Stimulated activated naive B cell treated with anti-CD40 and anti-IgM and Interleukin-4, amounts not matched to agents 10 μg/mL and 1 μg/mL and 100 μg/mL, for 72 hours (primary cell): ENCODE measurements around the gene RFX5.
"Not testable (repeated sequence)": the region's sequence is repeated elsewhere in the genome, so short reads cannot be mapped to it uniquely, and the experiment has no call there.

Experiments
- ATAC-seq, 2 donors: fragments of 150-1000 bp; cut with Tn5 transposase; replicated peaks; 2 replicates each; pipeline ENCODE4 v1.10.0; 2021; ENCODE audit warnings: moderate library complexity in 1 of 2
- DNase-seq: peaks from one replicate; pipeline ENCODE4 v3.0.0; 2021
- H3K27ac Mint-ChIP-seq: one replicate; pipeline ENCODE4 v1.8.0; 2022; ENCODE audit warnings: mild to moderate bottlenecking, mixed read lengths
- H3K27me3 Mint-ChIP-seq, 2 donors: one replicate each; pipeline ENCODE4 v1.8.0; 2022; ENCODE audit warnings: mixed read lengths in 2 of 2
- H3K36me3 Mint-ChIP-seq, 2 donors: one replicate each; pipeline ENCODE4 v1.8.0; 2022; ENCODE audit warnings: mixed read lengths in 2 of 2, mild to moderate bottlenecking in 1 of 2
- H3K4me1 Mint-ChIP-seq, 2 donors: one replicate each; pipeline ENCODE4 v1.8.0; 2022; ENCODE audit warnings: mixed read lengths in 2 of 2, mild to moderate bottlenecking in 1 of 2
- H3K4me3 Mint-ChIP-seq, 2 donors: one replicate each; pipeline ENCODE4 v1.8.0; 2022; ENCODE audit warnings: mild to moderate bottlenecking in 2 of 2, mixed read lengths in 2 of 2, moderate library complexity in 1 of 2
- H3K9me3 Mint-ChIP-seq, 2 donors: one replicate each; pipeline ENCODE4 v1.8.0; 2022; ENCODE audit warnings: mixed read lengths in 2 of 2, mild to moderate bottlenecking in 1 of 2

RFX5 gene

GRCh38 chr1:151369621-151370048 is 22.6 kb upstream of the RFX5 start:
- DNase-seq: no peak
- Mint-ChIP-seq H3K9me3 (no peaks in the 10 kb centered on the region), H3K27ac (no peak overlapping the region), H3K4me3 (no peak overlapping the region), H3K4me1 (no peaks in the 10 kb centered on the region), H3K27me3 (peaks cover 0 to 3% of the 10 kb centered on the region in 2 donors), H3K36me3 (no peaks in the 10 kb centered on the region)
- ATAC-seq: no peak

- Mint-ChIP-seq H3K4me1 (no peaks in the 10 kb centered on the region), H3K9me3 (no peaks in the 10 kb centered on the region), H3K27ac (no peak overlapping the region), H3K27me3 (peaks cover 0 to 3% of the 10 kb centered on the region in 2 donors), H3K4me3 (no peak overlapping the region), H3K36me3 (no peaks in the 10 kb centered on the region)
- DNase-seq (no peak), ATAC-seq (no peak)
Measured at GRCh38 chr1:151369302-151369610, 22.2 kb upstream of the RFX5 start.

GRCh38 chr1:151368393-151369301 is 21.6 kb upstream of the RFX5 start:
- Mint-ChIP-seq H3K4me3 (no peak overlapping the region), H3K27ac (no peak overlapping the region), H3K36me3 (no peaks in the 10 kb centered on the region), H3K27me3 (peaks cover 0 to 3% of the 10 kb centered on the region in 2 donors), H3K9me3 (no peaks in the 10 kb centered on the region), H3K4me1 (no peaks in the 10 kb centered on the region)
- DNase-seq (no peak), ATAC-seq (no peak)

- Mint-ChIP-seq H3K4me3 (no peak overlapping the region), H3K4me1 (no peaks in the 10 kb centered on the region), H3K27me3 (peaks cover 0 to 3% of the 10 kb centered on the region in 2 donors), H3K36me3 (no peaks in the 10 kb centered on the region), H3K9me3 (peaks cover 0 to 2% of the 10 kb centered on the region in 2 donors), H3K27ac (no peak overlapping the region)
- no peak for ATAC-seq
- DNase-seq: no peak
Measured at GRCh38 chr1:151367658-151368392, 20.8 kb upstream of the RFX5 start.

- Mint-ChIP-seq H3K27me3 (peaks cover 0 to 3% of the 10 kb centered on the region in 2 donors), H3K4me1 (no peaks in the 10 kb centered on the region), H3K9me3 (peaks cover 4 to 5% of the 10 kb centered on the region in 2 donors), H3K27ac (no peak overlapping the region), H3K36me3 (peaks cover 0 to 5% of the 10 kb centered on the region in 2 donors), H3K4me3 (no peak overlapping the region)
- ATAC-seq (no peak), DNase-seq (no peak)
Measured at GRCh38 chr1:151364996-151365395, 17.9 kb upstream of the RFX5 start.

- peaks cover 0 to 5% of the 10 kb centered on the region in 2 donors for H3K36me3 Mint-ChIP-seq
- H3K27ac Mint-ChIP-seq: no peak overlapping the region
- H3K4me3 Mint-ChIP-seq: no peak overlapping the region
- DNase-seq (no peak), ATAC-seq (no peak)
- H3K4me1 Mint-ChIP-seq: no peaks in the 10 kb centered on the region
- H3K27me3 Mint-ChIP-seq: peaks cover 0 to 3% of the 10 kb centered on the region in 2 donors
- peaks cover 4 to 5% of the 10 kb centered on the region in 2 donors for H3K9me3 Mint-ChIP-seq
Measured at GRCh38 chr1:151362308-151363155, 15.5 kb upstream of the RFX5 start.

GRCh38 chr1:151361883-151362282 is 14.8 kb upstream of the RFX5 start:
- Mint-ChIP-seq H3K36me3 (peaks cover 0 to 5% of the 10 kb centered on the region in 2 donors), H3K27ac (no peak overlapping the region), H3K4me3 (no peak overlapping the region), H3K9me3 (peaks cover 4 to 5% of the 10 kb centered on the region in 2 donors), H3K27me3 (peaks cover 0 to 3% of the 10 kb centered on the region in 2 donors), H3K4me1 (no peaks in the 10 kb centered on the region)
- DNase-seq (no peak), ATAC-seq (no peak)

- Mint-ChIP-seq H3K9me3 (peaks cover 1 to 3% of the 10 kb centered on the region in 2 donors), H3K4me3 (no peak overlapping the region)
- ATAC-seq: no peak
Measured at GRCh38 chr1:151356696-151357095, 9.6 kb upstream of the RFX5 start.

GRCh38 chr1:151352021-151352718 is 5.1 kb upstream of the RFX5 start:
- H3K4me3 Mint-ChIP-seq: no peak overlapping the region
- H3K4me1 Mint-ChIP-seq: peaks cover 12 to 13% of the 10 kb centered on the region in 2 donors
- peak overlapping the region; percentile 37 for H3K27ac Mint-ChIP-seq
- DNase-seq: no peak
- H3K36me3 Mint-ChIP-seq: peaks cover 0 to 1% of the 10 kb centered on the region in 2 donors
- ATAC-seq: no peak
- H3K9me3 Mint-ChIP-seq: peaks cover 0 to 3% of the 10 kb centered on the region in 2 donors
- H3K27me3 Mint-ChIP-seq: no peaks in the 10 kb centered on the region

More at GRCh38 chr1:151356696-151357095, 9.6 kb upstream of the RFX5 start:
- Mint-ChIP-seq H3K36me3 (peaks cover under 1 to 1% of the 10 kb centered on the region in 2 donors), H3K27me3 (no peaks in the 10 kb centered on the region), H3K27ac (no peak overlapping the region), H3K4me1 (peaks cover 0 to 1% of the 10 kb centered on the region in 2 donors)
- no peak for DNase-seq

GRCh38 chr1:151350323-151350722 is 3.3 kb upstream of the RFX5 start:
- peaks cover 22 to 30% of the 10 kb centered on the region in 2 donors for H3K4me1 Mint-ChIP-seq
- not testable (repeated sequence) for ATAC-seq, DNase-seq, H3K27ac Mint-ChIP-seq, H3K9me3 Mint-ChIP-seq, H3K27me3 Mint-ChIP-seq, H3K4me3 Mint-ChIP-seq
- H3K36me3 Mint-ChIP-seq: peaks cover 13 to 14% of the 10 kb centered on the region in 2 donors

- Mint-ChIP-seq H3K9me3 (peaks cover 0 to 3% of the 10 kb centered on the region in 2 donors), H3K27me3 (no peaks in the 10 kb centered on the region), H3K4me3 (peak overlapping the region; percentile 94 to 95), H3K4me1 (peaks cover 43 to 56% of the 10 kb centered on the region in 2 donors), H3K27ac (peak overlapping the region; percentile 98), H3K36me3 (peaks cover 31% of the 10 kb centered on the region in 2 donors)
- DNase-seq: no peak
- ATAC-seq: peak in 1 of 2 donors; percentile 26
Measured at GRCh38 chr1:151347523-151348246, 633 bp upstream of the RFX5 start.

- no peak for ATAC-seq
- H3K4me3 Mint-ChIP-seq: peak overlapping the region; percentile 94 to 95
Measured at GRCh38 chr1:151346082-151346768, 827 bp downstream of the RFX5 start.

More at GRCh38 chr1:151346082-151346768, 827 bp downstream of the RFX5 start:
- H3K9me3 Mint-ChIP-seq: no peaks in the 10 kb centered on the region
- H3K36me3 Mint-ChIP-seq: peaks cover 33 to 36% of the 10 kb centered on the region in 2 donors
- H3K27ac Mint-ChIP-seq: peak overlapping the region; percentile 98
- peaks cover 48 to 65% of the 10 kb centered on the region in 2 donors for H3K4me1 Mint-ChIP-seq
- DNase-seq: no peak
- H3K27me3 Mint-ChIP-seq: no peaks in the 10 kb centered on the region
